Kidney (tissue), 14 donors: ENCODE results near the gene NEAT1. TPM values are rescaled to one million over a fixed set of nuclear protein-coding genes. Genes with fewer than 3 reads are reported as not detected.

Experiments used
- DNase-seq, 5 donors: peaks; one replicate each; pipeline ENCODE4 v3.0.0-alpha.2; 2013 to 2020
- FAIRE-seq: peaks from 2 replicates; lab custom pipeline; 2012; peaks lifted over from hg19 to GRCh38; lab: Jason Lieb, UNC
- H3K27ac ChIP-seq, 2 donors: one replicate each; pipeline ENCODE4 v1.7.0; 2013; ENCODE audit warnings: low read depth in 2 of 2, low read length in 2 of 2, inconsistent platforms in 1 of 2
- H3K27me3 ChIP-seq: one replicate; pipeline ENCODE4 v1.7.1; 2013; ENCODE audit warnings: low read length, inconsistent platforms; ENCODE audit not compliant: control insufficient read depth, insufficient read depth
- H3K36me3 ChIP-seq, 3 donors: one replicate each; pipeline versions ENCODE4 v1.7.0 to v1.7.1; 2013; ENCODE audit warnings: low read length in 3 of 3, control low read depth in 1 of 3, inconsistent platforms in 1 of 3; ENCODE audit not compliant: insufficient read depth in 3 of 3, control insufficient read depth in 2 of 3
- H3K4me1 ChIP-seq, 3 donors: one replicate each; pipeline versions ENCODE4 v1.7.0 to v1.7.1; 2013; ENCODE audit warnings: low read length in 3 of 3, inconsistent platforms in 1 of 3, low read depth in 1 of 3; ENCODE audit not compliant: control insufficient read depth in 2 of 3, insufficient read depth in 2 of 3
- H3K4me3 ChIP-seq, 3 donors: one replicate each; pipeline versions ENCODE4 v1.7.0 to v1.8.1; 2013; ENCODE audit warnings: low read length in 3 of 3, control low read depth in 1 of 3, inconsistent platforms in 1 of 3
- H3K9ac ChIP-seq, 3 donors: one replicate each; pipeline versions ENCODE4 v1.7.0 to v1.7.1; 2013; ENCODE audit warnings: low read length in 3 of 3, control low read depth in 1 of 3, inconsistent platforms in 1 of 3
- H3K9me3 ChIP-seq, 3 donors: one replicate each; pipeline versions ENCODE4 v1.7.0 to v1.7.1; 2013; ENCODE audit warnings: low read length in 3 of 3, control low read depth in 1 of 3, inconsistent platforms in 1 of 3; ENCODE audit not compliant: control insufficient read depth in 2 of 3, insufficient read depth in 1 of 3
- intact Hi-C: fragments of 100-400 bp; cut with DNase I; formaldehyde crosslinking; loops from one replicate; pipeline ENCODE4 v1.11.1; 2022
- polyA plus RNA-seq: library from polyadenylated mRNA; stranded (reverse); fragments of 350-450 nt; fragmentation: Illumina TruSeq; extraction: RNeasy Lipid Tissue Mini Kit (QIAGEN cat#74804); gene quantifications from one replicate; pipeline ENCODE4 v1.2.3, GENCODE V29; 2014; ENCODE audit warnings: low read depth, low replicate concordance; ENCODE audit not compliant: insufficient read depth
- total RNA-seq: library from RNA; stranded (reverse); fragmentation: NEBNext Ultra II Directional; extraction: Animal tissue kit (Norgen Biotek cat#: 25700); gene quantifications from one replicate; pipeline ENCODE4 v1.2.1, GENCODE V29; 2021
- TF ChIP-seq, protein P1 (sequence below): IDR thresholded peaks from 3 replicates; pipeline ENCODE4 v1.5.1; 2012; ENCODE audit warnings: mild to moderate bottlenecking, moderate library complexity, borderline replicate concordance; ENCODE audit not compliant: insufficient read depth; ENCODE audit errors: extremely low read depth
- donor health status: control.
- donor health status: control.
- donor health status: control.
- donor health status: control.
- donor health status: control.
- donor health status: DM: yes; HTN: yes; CAD: no.
- donor health status: Normal renal cell carcinoma (clear cell type).

Gene NEAT1
- total and polyA plus RNA-seq, 2 donors from 2014 or later = 595 to 1,006 TPM

DNA sequence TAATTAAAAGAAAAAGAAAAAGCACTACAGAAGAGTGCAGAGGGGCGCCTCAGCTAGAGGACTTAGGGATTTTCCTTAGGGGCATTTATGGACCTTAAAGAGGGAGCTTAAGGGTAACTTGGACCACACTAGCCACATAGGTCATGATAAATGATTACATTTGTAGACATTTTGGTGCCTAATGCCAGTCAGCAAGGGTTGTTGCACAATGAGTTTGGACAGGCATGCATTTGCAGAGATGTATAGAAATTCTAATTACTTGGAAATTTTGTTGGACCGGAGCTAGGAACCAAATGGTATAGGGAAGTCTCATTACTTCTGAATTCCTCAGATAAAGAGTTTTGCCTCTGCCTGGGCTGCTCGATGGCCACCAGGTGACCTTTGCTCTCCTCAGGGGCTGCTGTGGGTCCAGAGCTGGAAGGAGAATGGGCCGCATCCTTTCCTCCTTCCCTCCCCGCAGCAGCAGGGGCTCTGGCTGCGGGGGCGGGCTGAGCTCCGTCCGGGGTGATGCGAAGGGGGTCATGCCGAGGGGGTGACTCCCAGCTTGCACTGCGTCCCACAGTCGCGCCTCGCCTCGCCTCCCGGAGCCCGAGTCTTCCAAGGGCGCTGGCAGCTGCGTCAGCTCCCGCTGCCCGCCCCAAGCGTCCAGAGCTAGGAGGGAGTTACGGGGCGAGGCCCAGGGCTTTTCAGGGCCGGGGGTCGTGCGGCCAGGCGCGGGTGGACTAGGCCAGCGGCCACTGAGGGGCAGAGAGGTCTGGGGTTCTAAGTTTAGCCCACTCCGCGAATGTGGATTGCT is 56.0 kb downstream of the NEAT1 start:
- no peaks in the 10 kb centered on the region for H3K27me3 ChIP-seq
- DNase-seq = peak in 4 of 5 donors; percentile 55 to 93 (median 78)
- intact Hi-C loops = no loop called here
- H3K4me3 ChIP-seq = peak overlapping the region; percentile 30 to 54 (median 49)
- peaks cover 4 to 23% (median 11%) of the 10 kb centered on the region in 3 donors for H3K4me1 ChIP-seq
- peak overlapping the region; percentile 100 for H3K27ac ChIP-seq
- no peak for FAIRE-seq
- TF ChIP-seq, protein P1, sequence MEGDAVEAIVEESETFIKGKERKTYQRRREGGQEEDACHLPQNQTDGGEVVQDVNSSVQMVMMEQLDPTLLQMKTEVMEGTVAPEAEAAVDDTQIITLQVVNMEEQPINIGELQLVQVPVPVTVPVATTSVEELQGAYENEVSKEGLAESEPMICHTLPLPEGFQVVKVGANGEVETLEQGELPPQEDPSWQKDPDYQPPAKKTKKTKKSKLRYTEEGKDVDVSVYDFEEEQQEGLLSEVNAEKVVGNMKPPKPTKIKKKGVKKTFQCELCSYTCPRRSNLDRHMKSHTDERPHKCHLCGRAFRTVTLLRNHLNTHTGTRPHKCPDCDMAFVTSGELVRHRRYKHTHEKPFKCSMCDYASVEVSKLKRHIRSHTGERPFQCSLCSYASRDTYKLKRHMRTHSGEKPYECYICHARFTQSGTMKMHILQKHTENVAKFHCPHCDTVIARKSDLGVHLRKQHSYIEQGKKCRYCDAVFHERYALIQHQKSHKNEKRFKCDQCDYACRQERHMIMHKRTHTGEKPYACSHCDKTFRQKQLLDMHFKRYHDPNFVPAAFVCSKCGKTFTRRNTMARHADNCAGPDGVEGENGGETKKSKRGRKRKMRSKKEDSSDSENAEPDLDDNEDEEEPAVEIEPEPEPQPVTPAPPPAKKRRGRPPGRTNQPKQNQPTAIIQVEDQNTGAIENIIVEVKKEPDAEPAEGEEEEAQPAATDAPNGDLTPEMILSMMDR = no peak
- no peaks in the 10 kb centered on the region for H3K36me3 ChIP-seq
- H3K9ac ChIP-seq = peak overlapping the region; percentile 8 to 96 (median 77)
- H3K9me3 ChIP-seq = no peaks in the 10 kb centered on the region

DNA sequence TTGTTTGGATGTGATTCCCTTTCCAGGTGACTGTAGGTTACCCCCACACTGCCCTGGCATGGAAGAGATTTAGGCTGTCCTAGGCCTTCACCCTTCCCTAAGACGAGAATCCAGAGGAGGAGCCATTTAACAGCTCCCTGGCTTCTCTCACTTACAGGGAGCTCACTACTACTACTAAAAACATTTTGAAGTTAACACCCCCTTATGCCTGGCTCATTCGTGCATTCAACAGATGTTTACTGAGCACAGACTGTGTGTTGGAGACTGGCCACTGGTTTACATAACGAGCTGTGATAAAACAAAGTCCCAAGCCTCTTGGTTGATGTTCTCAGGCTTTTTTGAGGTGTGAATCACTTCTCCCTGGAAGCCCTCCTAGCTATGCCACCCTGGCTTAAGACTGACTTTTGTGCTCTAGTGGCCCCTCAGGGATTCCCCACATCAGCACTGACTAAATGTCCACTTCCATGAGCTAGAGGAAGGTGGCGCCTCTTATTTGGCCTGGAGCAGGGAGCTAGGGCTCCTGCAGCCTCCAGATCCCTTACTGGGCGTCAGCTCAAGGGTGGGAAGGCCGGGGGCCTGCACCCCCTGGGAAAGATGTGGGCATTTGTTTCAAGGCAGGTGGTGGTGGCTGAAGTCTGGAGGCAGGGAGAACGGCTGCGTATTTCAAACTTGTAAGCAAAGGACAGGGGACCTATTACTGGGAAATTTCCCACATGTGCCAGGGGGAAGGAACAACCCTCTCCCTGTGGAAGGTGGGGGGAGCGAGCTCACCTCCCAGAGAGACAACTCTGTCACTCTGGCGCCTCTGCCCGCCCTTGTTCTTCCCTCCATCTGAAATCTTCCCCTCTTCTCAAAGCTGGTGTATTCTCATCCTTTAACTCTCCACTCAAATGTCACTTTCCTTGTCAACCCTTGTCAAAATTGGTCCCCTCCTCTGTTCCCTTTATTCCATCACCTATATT is 56.9 kb downstream of the NEAT1 start:
- intact Hi-C loops = no loop called here
- Histone ChIP-seq H3K4me3 (peak overlapping the region; percentile 30 to 54 (median 49)), H3K27me3 (no peaks in the 10 kb centered on the region), H3K9ac (peak overlapping the region; percentile 8 to 96 (median 77)), H3K4me1 (peaks cover 4 to 23% (median 11%) of the 10 kb centered on the region in 3 donors), H3K36me3 (no peaks in the 10 kb centered on the region), H3K9me3 (no peaks in the 10 kb centered on the region), H3K27ac (peak overlapping the region; percentile 100)
- DNase-seq (peak in 3 of 5 donors; percentile 70 to 81 (median 76)), FAIRE-seq (no peak)
- TF ChIP-seq, protein P1 = peak; percentile 44

DNA sequence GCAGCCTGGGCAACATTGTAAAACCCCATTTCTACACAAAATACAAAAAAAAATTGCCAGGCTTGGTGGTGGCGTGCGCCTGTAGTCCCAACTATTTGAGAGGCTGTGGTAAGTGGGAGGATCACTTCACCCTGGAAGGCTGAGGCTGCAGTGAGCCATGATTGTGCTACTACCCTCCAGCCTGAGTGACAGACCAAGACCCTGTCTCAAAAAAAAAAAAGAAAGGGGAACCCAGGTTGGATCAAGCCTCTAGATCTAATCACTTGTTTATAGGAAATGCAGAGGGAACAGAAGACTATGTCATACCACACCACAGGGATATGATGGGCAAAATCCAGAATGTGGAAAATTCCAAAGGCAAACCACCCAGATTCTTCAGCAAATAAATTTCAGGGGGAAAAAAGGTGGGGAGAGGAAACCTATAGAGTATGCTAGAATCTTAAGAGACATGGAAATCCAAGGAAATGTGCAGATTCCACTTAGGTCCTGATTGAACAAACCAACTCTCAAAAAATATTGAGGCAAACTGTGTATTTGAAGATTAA is 59.8 kb downstream of the NEAT1 start:
- FAIRE-seq = no peak
- H3K9me3 ChIP-seq = no peaks in the 10 kb centered on the region
- H3K4me3 ChIP-seq = no peak overlapping the region
- H3K36me3 ChIP-seq = no peaks in the 10 kb centered on the region
- H3K4me1 ChIP-seq = peaks cover 11 to 29% (median 26%) of the 10 kb centered on the region in 3 donors
- intact Hi-C loops = no loop called here
- peak overlapping the region in 1 of 3 donors; percentile 20 for H3K9ac ChIP-seq
- TF ChIP-seq, protein P1 = no peak
- H3K27me3 ChIP-seq = no peaks in the 10 kb centered on the region
- no peak overlapping the region for H3K27ac ChIP-seq
- no peak for DNase-seq
